GM21825 (cell line): ENCODE measurements around the gene MMP25.
"Not testable (repeated sequence)": the region's sequence is repeated elsewhere in the genome, so short reads cannot be mapped to it uniquely, and the experiment has no call there.

Experiments used
- ATAC-seq: cut with Tn5 transposase; IDR thresholded peaks from one replicate; pipeline ENCODE4 v1.9.1; 2021; ENCODE audit warnings: mild to moderate bottlenecking, moderate library complexity; ENCODE audit not compliant: unreplicated experiment

MMP25 gene

DNA sequence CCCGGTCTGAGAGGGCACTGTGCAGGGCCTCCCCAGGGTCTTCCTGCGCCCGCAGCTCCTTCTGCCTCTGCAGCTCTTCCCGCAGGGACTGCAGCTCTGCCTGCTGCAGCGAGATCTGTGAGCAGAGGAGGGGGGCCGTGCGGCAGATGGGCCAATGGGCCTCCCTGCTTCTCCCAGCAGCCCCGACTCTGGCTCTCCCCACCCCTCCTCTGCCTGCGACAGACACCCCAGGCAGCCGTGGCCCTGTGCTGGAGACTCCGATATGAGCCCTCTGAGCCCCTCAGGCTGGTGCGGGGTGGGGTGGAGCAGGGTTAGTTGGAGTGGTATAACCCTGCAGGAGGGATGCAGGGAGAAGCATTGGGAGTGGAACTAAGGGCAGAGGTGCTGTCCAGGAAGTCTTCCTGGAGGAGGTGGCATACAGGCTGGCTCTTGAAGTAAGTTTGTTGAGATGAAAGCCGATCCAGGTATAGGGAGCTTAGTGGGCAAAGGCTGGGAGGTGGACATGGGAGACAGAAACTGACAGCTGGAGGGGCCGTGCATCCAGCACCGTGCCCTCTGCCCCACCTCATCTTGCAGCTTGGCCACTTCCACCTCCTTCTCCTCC, 17.5 kb upstream of the MMP25 start:
- no peak for ATAC-seq

- no peak for ATAC-seq
Observed at GRCh38 chr16:3029491-3030221, 16.7 kb upstream of the MMP25 start.

DNA sequence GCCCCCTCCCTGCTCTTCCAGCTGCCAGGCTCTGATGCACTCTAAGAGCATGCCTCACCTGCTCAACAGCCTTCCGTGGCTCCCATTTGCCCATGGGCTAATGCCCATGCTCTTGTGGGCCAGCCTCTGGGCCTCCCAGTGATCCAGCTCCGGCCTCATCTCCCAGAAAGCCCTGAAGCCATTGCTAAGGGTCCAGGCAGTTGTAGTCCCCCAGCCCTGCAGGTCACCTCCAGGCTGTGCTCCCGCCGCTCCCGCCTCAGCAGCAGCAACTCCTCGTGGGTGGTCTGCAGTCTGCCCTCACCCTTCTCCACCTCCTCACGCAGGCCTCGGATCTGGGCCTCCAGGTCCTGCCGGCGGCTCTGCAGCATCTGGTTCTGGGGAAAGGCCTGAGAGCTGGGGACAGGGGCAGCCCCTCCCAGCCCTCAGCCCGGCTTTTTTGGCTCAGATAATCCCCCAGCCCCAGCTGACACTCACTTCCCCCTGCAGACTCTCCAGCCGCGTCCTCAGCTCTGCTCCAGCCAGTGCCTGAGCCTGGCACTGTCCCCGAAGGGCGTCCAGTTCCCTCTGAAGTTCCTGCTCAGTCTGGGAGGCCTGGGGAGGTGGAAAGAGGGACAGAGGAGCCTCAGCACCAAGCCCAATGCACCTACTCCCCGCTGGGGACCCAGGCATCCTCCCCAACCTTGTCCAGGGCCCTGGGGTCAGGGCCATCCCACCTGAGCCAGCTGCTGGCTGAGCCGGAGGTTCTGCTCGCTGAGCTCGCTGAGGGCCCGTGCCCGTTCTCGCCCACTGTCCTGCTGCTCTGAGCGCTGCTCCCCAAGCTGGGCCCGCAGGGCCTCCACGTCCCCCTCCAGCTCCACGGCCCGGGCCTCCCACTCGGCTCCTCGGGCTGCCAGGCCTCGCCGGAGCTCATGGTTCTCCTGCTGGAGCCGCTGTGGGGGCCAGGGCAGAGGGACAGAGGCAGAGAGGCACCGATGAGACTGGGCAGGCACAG, 15.8 kb upstream of the MMP25 start:
- ATAC-seq, result no peak

GRCh38 chr16:3032624-3033023, 13.7 kb upstream of the MMP25 start:
- no peak for ATAC-seq

GRCh38 chr16:3035289-3035971, 10.9 kb upstream of the MMP25 start:
- ATAC-seq, result no peak

GRCh38 chr16:3035972-3036725, 10.2 kb upstream of the MMP25 start:
- no peak for ATAC-seq

- ATAC-seq, result no peak
Observed at GRCh38 chr16:3036726-3037315, 9.5 kb upstream of the MMP25 start, which contains the start of gene BICDL2. TSS of gene BICDL2 (minus strand) at chr16:3036944. CDS start at chr16:3035496, 1,448 bp downstream.

- ATAC-seq, result no peak
Observed at GRCh38 chr16:3038256-3038655, 8.1 kb upstream of the MMP25 start.

DNA sequence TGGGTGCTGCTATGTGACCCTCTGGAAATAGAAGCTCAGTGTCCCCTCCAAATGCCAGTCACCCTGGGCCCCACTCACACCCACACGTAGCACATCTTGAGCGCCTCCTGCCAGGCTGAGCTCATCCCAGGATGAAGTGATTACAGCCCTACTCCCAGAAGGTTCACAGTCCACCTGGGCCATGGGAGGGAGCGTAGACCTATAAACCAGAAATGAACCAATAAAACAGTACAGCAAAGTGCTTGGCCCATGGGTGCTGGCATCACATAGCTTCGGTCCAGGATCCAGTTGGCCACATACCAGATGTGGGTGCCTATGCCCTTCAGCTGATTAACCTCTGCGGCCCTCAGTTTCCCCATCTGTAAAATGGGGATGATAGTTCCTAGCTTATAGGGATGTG, 7.5 kb upstream of the MMP25 start:
- no peak for ATAC-seq

DNA sequence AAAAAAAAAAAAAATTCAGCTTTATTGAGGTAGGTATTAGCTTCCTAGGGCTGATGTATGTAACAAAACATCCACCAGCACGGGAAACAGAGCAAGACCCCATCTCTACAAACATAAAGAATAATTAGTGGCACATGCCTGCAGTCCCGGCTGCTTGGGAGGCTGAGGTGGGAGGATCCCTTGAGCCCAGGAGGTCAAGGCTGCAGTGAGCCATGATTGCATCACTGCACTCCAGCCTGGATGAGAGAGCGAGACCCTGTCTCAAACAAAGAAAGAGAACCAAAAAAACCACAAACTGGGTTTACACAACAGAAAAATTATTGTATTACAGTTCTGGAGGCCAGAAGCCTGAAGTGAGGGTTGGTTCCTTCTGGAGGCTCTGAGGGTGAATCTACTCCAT, 4.0 kb upstream of the MMP25 start:
- no peak for ATAC-seq

GRCh38 chr16:3044708-3045107, 1.7 kb upstream of the MMP25 start:
- ATAC-seq, result no peak

- no peak for ATAC-seq
Observed at GRCh38 chr16:3046641-3047386, 453 bp downstream of the MMP25 start.

- ATAC-seq, result no peak
Observed at GRCh38 chr16:3047387-3047720, 993 bp downstream of the MMP25 start.

GRCh38 chr16:3049921-3050481, 3.6 kb downstream of the MMP25 start:
- no peak for ATAC-seq

DNA sequence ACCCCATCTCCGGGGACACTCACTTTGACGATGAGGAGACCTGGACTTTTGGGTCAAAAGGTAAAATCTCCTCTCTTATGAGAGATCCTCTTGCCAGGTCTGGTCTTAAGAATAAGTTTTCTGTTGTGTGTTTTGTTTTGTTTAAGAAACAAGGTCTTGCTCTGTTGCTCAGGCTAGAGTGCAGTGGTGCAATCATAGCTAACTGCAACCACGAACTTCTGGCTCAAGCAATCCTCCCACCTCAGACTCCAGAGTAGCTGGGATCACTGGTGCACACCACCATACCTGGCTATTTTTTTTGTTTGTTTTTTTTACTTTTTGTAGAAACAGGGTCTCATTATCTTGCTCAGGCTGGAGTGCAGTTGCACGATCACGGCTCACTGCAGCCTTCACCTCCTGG, 4.1 kb downstream of the MMP25 start:
- no peak for ATAC-seq

DNA sequence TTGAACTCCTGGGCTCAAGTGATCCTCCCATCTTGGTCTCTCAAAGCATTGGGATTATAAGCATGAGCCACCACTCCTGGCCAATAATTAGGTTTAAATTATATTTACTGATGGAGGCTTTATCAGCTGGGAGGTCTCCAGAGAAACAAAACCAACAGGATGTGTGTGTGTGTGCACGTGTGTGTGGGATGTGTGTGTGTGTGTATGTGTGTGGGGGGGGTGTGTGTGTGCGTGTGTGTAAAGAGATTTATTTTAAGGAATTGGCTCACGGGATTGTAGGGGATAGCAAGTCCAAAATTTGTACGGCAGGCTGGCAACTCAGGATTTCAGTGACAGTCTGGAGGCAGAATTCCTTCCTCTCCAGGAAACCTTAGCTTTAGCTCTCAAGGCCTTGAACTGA, 4.6 kb downstream of the MMP25 start:
- no peak for ATAC-seq

- no peak for ATAC-seq
Observed at GRCh38 chr16:3051494-3051893, 5.1 kb downstream of the MMP25 start.

DNA sequence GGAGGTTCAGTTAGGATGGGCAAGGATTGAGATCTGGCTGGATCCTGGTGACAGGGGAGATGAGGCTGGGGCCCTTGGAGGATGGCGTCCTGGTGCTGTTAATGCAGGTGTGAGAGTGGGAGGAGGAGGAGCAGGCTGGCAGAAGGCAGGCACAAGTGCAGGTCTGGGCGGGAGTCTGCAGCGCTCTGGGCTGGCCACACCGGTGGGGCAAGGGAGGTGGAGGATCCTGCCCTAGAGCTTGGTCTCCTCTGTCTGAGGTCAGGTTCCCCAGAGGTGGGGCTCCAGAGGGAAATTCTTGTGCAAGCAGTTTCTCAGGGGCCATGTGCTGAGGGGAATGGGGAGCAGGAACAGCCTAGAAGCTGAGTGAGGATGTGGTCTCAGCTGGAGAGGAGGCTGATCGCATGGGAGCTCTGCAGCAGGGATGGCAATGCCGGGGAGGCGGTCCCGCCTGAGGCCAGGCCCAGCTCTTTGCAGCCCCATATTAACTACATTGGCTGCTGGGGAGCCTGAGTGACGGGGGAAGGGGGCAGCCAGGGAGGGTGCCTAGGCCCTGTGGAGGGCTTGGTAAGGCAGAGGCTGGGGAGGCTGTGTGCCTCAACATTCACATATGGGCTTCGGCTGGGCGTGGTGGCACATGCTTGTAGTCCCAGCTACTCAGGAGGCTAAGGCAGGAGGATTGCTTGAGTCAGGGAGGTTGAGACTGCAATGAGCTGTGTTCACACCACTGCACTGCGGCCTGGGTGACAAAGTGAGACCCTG, 6.4 kb downstream of the MMP25 start:
- ATAC-seq, result not testable (repeated sequence)
